ENCODE results near the gene PTPRU. TPM values are rescaled to one million over a fixed set of nuclear protein-coding genes. Genes with fewer than 3 reads are reported as not detected.

Gene PTPRU
- total RNA-seq, 1 donor: 9.4 TPM

- H3K9me3 ChIP-seq (ENCODE audit: low read depth, low read length): no peaks in the 10 kb centered on the region
- no peak overlapping the region for H3K27ac ChIP-seq (ENCODE audit: low read depth, low read length)
- H3K4me1 ChIP-seq (ENCODE audit: insufficient read depth, low read length): peaks cover 4% of the 10 kb centered on the region
- TF ChIP-seq CTCF (IDR thresholded peaks at IDR 0.05; ENCODE audit: extremely low read depth, low read depth, low read length): no peak
- no peak overlapping the region for H3K4me2 ChIP-seq (ENCODE audit: insufficient read depth, low read length)
- H3K4me3 ChIP-seq (ENCODE audit: insufficient read depth, low read length): no peak overlapping the region
- H3K27me3 ChIP-seq (ENCODE audit: insufficient read depth, low read length): no peaks in the 10 kb centered on the region
- no peak for DNase-seq (ENCODE audit: insufficient read length, low spot score, missing footprints)
- H2AFZ ChIP-seq (ENCODE audit: low read length): no peak overlapping the region
- no peaks in the 10 kb centered on the region for H3K79me2 ChIP-seq (ENCODE audit: insufficient read depth, low read length)
- H4K20me1 ChIP-seq (ENCODE audit: insufficient read depth, low read length): no peaks in the 10 kb centered on the region
- no peaks in the 10 kb centered on the region for H3K36me3 ChIP-seq (ENCODE audit: insufficient read depth, low read length)
These were observed 49.4 kb downstream of the PTPRU start for GRCh38 chr1:29285771-29286170.

- Histone ChIP-seq H3K4me3 (ENCODE audit: insufficient read depth, low read length) (no peak overlapping the region), H3K79me2 (ENCODE audit: insufficient read depth, low read length) (no peaks in the 10 kb centered on the region), H3K27ac (ENCODE audit: low read depth, low read length) (no peak overlapping the region), H3K4me1 (ENCODE audit: insufficient read depth, low read length) (no peaks in the 10 kb centered on the region), H3K27me3 (ENCODE audit: insufficient read depth, low read length) (no peaks in the 10 kb centered on the region), H3K36me3 (ENCODE audit: insufficient read depth, low read length) (no peaks in the 10 kb centered on the region), H2AFZ (ENCODE audit: low read length) (no peak overlapping the region), H3K9me3 (ENCODE audit: low read depth, low read length) (no peaks in the 10 kb centered on the region), H3K4me2 (ENCODE audit: insufficient read depth, low read length) (no peak overlapping the region), H4K20me1 (ENCODE audit: insufficient read depth, low read length) (no peaks in the 10 kb centered on the region)
- TF ChIP-seq CTCF (IDR thresholded peaks at IDR 0.05; ENCODE audit: extremely low read depth, low read depth, low read length): no peak
- peak; percentile 75 for DNase-seq (ENCODE audit: insufficient read length, low spot score, missing footprints)
These were observed 50.0 kb downstream of the PTPRU start for GRCh38 chr1:29286194-29286767.

GRCh38 chr1:29289493-29289892 lies 53.2 kb downstream of the PTPRU start:
- Histone ChIP-seq H3K36me3 (ENCODE audit: insufficient read depth, low read length) (no peaks in the 10 kb centered on the region), H4K20me1 (ENCODE audit: insufficient read depth, low read length) (no peaks in the 10 kb centered on the region), H3K27ac (ENCODE audit: low read depth, low read length) (no peak overlapping the region), H2AFZ (ENCODE audit: low read length) (no peak overlapping the region), H3K79me2 (ENCODE audit: insufficient read depth, low read length) (no peaks in the 10 kb centered on the region), H3K9me3 (ENCODE audit: low read depth, low read length) (no peaks in the 10 kb centered on the region), H3K4me3 (ENCODE audit: insufficient read depth, low read length) (no peak overlapping the region), H3K27me3 (ENCODE audit: insufficient read depth, low read length) (no peaks in the 10 kb centered on the region), H3K4me2 (ENCODE audit: insufficient read depth, low read length) (no peak overlapping the region), H3K4me1 (ENCODE audit: insufficient read depth, low read length) (no peaks in the 10 kb centered on the region)
- TF ChIP-seq CTCF (IDR thresholded peaks at IDR 0.05; ENCODE audit: extremely low read depth, low read depth, low read length): no peak
- DNase-seq (ENCODE audit: insufficient read length, low spot score, missing footprints): peak; percentile 72

- TF ChIP-seq CTCF (IDR thresholded peaks at IDR 0.05; ENCODE audit: extremely low read depth, low read depth, low read length): no peak
- Histone ChIP-seq H3K4me1 (ENCODE audit: insufficient read depth, low read length) (no peaks in the 10 kb centered on the region), H3K79me2 (ENCODE audit: insufficient read depth, low read length) (no peaks in the 10 kb centered on the region), H3K27ac (ENCODE audit: low read depth, low read length) (no peak overlapping the region), H3K4me2 (ENCODE audit: insufficient read depth, low read length) (no peak overlapping the region), H2AFZ (ENCODE audit: low read length) (no peak overlapping the region), H3K27me3 (ENCODE audit: insufficient read depth, low read length) (no peaks in the 10 kb centered on the region), H3K36me3 (ENCODE audit: insufficient read depth, low read length) (no peaks in the 10 kb centered on the region), H3K9me3 (ENCODE audit: low read depth, low read length) (no peaks in the 10 kb centered on the region), H4K20me1 (ENCODE audit: insufficient read depth, low read length) (no peaks in the 10 kb centered on the region), H3K4me3 (ENCODE audit: insufficient read depth, low read length) (no peak overlapping the region)
- DNase-seq (ENCODE audit: insufficient read length, low spot score, missing footprints): no peak
These were observed 54.2 kb downstream of the PTPRU start for GRCh38 chr1:29290414-29290985.

All from osteoblast (primary cell).